ENCODE results near the gene CADM2.

The CADM2 gene

GRCh38 chr3:85303156-85303555 is 344.4 kb downstream of the CADM2 start:
- no peak overlapping the region for H3K4me2 ChIP-seq (ENCODE audit: low read length)
- no peaks in the 10 kb centered on the region for H3K27me3 ChIP-seq (ENCODE audit: insufficient read depth, low read length)
- no peak overlapping the region for H3K27ac ChIP-seq (ENCODE audit: low read depth, low read length, poor library complexity, severe bottlenecking)
- no peak overlapping the region for H3K4me3 ChIP-seq (ENCODE audit: low read depth, low read length, poor library complexity, severe bottlenecking)
- H2AFZ ChIP-seq (ENCODE audit: low read length) = no peak overlapping the region
- TF ChIP-seq EZH2 (IDR thresholded peaks at IDR 0.05; ENCODE audit: borderline replicate concordance, low read length) = no peak
- TF ChIP-seq, protein P1, sequence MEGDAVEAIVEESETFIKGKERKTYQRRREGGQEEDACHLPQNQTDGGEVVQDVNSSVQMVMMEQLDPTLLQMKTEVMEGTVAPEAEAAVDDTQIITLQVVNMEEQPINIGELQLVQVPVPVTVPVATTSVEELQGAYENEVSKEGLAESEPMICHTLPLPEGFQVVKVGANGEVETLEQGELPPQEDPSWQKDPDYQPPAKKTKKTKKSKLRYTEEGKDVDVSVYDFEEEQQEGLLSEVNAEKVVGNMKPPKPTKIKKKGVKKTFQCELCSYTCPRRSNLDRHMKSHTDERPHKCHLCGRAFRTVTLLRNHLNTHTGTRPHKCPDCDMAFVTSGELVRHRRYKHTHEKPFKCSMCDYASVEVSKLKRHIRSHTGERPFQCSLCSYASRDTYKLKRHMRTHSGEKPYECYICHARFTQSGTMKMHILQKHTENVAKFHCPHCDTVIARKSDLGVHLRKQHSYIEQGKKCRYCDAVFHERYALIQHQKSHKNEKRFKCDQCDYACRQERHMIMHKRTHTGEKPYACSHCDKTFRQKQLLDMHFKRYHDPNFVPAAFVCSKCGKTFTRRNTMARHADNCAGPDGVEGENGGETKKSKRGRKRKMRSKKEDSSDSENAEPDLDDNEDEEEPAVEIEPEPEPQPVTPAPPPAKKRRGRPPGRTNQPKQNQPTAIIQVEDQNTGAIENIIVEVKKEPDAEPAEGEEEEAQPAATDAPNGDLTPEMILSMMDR (IDR thresholded peaks at IDR 0.05; ENCODE audit: low read length) = no peak
- no peaks in the 10 kb centered on the region for H3K9me3 ChIP-seq (ENCODE audit: low read length)
- H3K79me2 ChIP-seq (ENCODE audit: insufficient read depth, low read length) = no peaks in the 10 kb centered on the region
- H3K4me1 ChIP-seq (ENCODE audit: insufficient read depth, low read length, severe bottlenecking) = no peaks in the 10 kb centered on the region
- no peaks in the 10 kb centered on the region for H3F3A ChIP-seq (ENCODE audit: insufficient read depth, low read length)
- no peaks in the 10 kb centered on the region for H3K36me3 ChIP-seq (ENCODE audit: insufficient read depth, low read length)
- H3K9me2 ChIP-seq (ENCODE audit: low read depth, low read length) = no peaks in the 10 kb centered on the region
- H4K20me1 ChIP-seq (ENCODE audit: insufficient read depth, low read length) = no peaks in the 10 kb centered on the region
- no peak overlapping the region for H3K9ac ChIP-seq (ENCODE audit: low read length)

DNA sequence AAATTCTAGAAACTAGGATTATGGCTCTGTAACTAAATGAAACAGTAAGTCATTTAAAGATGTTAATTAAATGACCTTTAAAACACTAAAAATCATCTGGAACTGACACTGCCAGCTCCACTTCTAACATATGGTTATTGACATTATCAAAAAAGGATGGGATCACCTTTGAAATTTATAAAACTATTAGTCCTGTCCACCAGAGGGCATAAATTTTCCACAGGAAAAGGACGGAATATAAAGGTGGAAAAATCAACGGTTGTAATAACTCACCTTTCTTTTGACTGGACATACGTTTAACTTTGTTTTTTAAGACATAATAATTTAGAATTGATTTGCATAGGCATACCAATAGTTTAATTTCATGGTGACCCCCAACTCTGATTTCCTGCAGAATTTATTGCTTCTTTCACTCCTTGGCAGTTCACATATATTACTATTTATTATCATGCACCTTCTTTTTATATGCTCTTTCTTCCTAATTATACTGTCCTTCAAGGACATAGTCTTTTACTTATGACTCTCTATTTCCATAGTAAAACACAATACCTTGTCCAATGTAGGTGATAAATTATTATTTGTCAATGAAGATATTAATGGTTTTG is 345.7 kb downstream of the CADM2 start:
- H3K9me3 ChIP-seq (ENCODE audit: low read length) = no peaks in the 10 kb centered on the region
- H3K4me2 ChIP-seq (ENCODE audit: low read length) = no peak overlapping the region
- H3K4me3 ChIP-seq (ENCODE audit: low read depth, low read length, poor library complexity, severe bottlenecking) = no peak overlapping the region
- H2AFZ ChIP-seq (ENCODE audit: low read length) = no peak overlapping the region
- H3K4me1 ChIP-seq (ENCODE audit: insufficient read depth, low read length, severe bottlenecking) = no peaks in the 10 kb centered on the region
- H3K9me2 ChIP-seq (ENCODE audit: low read depth, low read length) = no peaks in the 10 kb centered on the region
- H3K36me3 ChIP-seq (ENCODE audit: insufficient read depth, low read length) = no peaks in the 10 kb centered on the region
- H3K9ac ChIP-seq (ENCODE audit: low read length) = no peak overlapping the region
- TF ChIP-seq EZH2 (IDR thresholded peaks at IDR 0.05; ENCODE audit: borderline replicate concordance, low read length) = no peak
- TF ChIP-seq, protein P1 (IDR thresholded peaks at IDR 0.05; ENCODE audit: low read length) = no peak
- no peaks in the 10 kb centered on the region for H3K27me3 ChIP-seq (ENCODE audit: insufficient read depth, low read length)
- H3K79me2 ChIP-seq (ENCODE audit: insufficient read depth, low read length) = no peaks in the 10 kb centered on the region
- no peak overlapping the region for H3K27ac ChIP-seq (ENCODE audit: low read depth, low read length, poor library complexity, severe bottlenecking)
- no peaks in the 10 kb centered on the region for H4K20me1 ChIP-seq (ENCODE audit: insufficient read depth, low read length)
- H3F3A ChIP-seq (ENCODE audit: insufficient read depth, low read length) = no peaks in the 10 kb centered on the region

- TF ChIP-seq EZH2 (IDR thresholded peaks at IDR 0.05; ENCODE audit: borderline replicate concordance, low read length) = no peak
- TF ChIP-seq, protein P1 (IDR thresholded peaks at IDR 0.05; ENCODE audit: low read length) = no peak
- no peak overlapping the region for H3K9ac ChIP-seq (ENCODE audit: low read length)
- no peak overlapping the region for H2AFZ ChIP-seq (ENCODE audit: low read length)
- no peak overlapping the region for H3K4me3 ChIP-seq (ENCODE audit: low read depth, low read length, poor library complexity, severe bottlenecking)
- H3K27me3 ChIP-seq (ENCODE audit: insufficient read depth, low read length) = no peaks in the 10 kb centered on the region
- H3K4me1 ChIP-seq (ENCODE audit: insufficient read depth, low read length, severe bottlenecking) = no peaks in the 10 kb centered on the region
- no peak overlapping the region for H3K27ac ChIP-seq (ENCODE audit: low read depth, low read length, poor library complexity, severe bottlenecking)
- no peaks in the 10 kb centered on the region for H3K9me2 ChIP-seq (ENCODE audit: low read depth, low read length)
- no peak overlapping the region for H3K4me2 ChIP-seq (ENCODE audit: low read length)
- no peaks in the 10 kb centered on the region for H3K36me3 ChIP-seq (ENCODE audit: insufficient read depth, low read length)
- no peaks in the 10 kb centered on the region for H3K9me3 ChIP-seq (ENCODE audit: low read length)
- no peaks in the 10 kb centered on the region for H3F3A ChIP-seq (ENCODE audit: insufficient read depth, low read length)
- no peaks in the 10 kb centered on the region for H3K79me2 ChIP-seq (ENCODE audit: insufficient read depth, low read length)
- H4K20me1 ChIP-seq (ENCODE audit: insufficient read depth, low read length) = no peaks in the 10 kb centered on the region
These were observed 353.5 kb downstream of the CADM2 start for GRCh38 chr3:85312331-85312730.
